ENCODE results near the gene RAPGEF4. TPM values are rescaled to one million over a fixed set of nuclear protein-coding genes. Genes with fewer than 3 reads are reported as not detected.

RAPGEF4 gene
- total and polyA plus RNA-seq, 7 donors, result 0.23 to 7.6 (median 4.2) TPM

DNA sequence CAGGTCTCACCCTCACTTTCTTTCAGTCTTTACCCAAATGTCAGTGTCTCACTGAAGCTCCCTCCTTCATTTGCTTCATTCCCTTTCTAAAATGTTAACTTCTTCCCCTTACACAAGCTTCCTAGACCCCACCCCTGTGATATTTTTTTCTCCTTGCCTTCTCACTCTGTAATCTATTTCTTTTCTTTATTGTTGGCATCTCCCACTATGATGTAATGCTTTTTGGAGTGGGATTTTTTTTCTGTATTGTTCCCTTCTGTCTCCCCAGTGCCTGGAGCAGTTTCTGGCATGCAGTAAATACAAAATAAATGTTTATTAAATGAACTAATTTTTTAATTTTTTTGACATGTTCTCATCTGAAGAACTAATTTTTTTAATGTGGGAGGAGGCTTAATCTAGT, 284.1 kb downstream of the RAPGEF4 start:
- DNase-seq, result no peak
- Histone ChIP-seq H3K9me3 (no peaks in the 10 kb centered on the region), H3K4me3 (no peak overlapping the region), H3K36me3 (no peaks in the 10 kb centered on the region), H3K4me1 (peaks cover 0 to 11% (median 3%) of the 10 kb centered on the region in 4 donors), H3K27me3 (no peaks in the 10 kb centered on the region), H3K27ac (no peak overlapping the region)
- intact Hi-C loops (cut with DNase I), result loop anchor here (10.0 kb wide), 1 partner anchor 335 kb away; the partner anchor contains the start of gene CDCA7
- TF ChIP-seq POLR2AphosphoS5 (IDR thresholded peaks at IDR 0.05) (no peak), POLR2A (IDR thresholded peaks at IDR 0.05) (no peak), EP300 (IDR thresholded peaks at IDR 0.05) (no peak)
- TF ChIP-seq, protein P1, sequence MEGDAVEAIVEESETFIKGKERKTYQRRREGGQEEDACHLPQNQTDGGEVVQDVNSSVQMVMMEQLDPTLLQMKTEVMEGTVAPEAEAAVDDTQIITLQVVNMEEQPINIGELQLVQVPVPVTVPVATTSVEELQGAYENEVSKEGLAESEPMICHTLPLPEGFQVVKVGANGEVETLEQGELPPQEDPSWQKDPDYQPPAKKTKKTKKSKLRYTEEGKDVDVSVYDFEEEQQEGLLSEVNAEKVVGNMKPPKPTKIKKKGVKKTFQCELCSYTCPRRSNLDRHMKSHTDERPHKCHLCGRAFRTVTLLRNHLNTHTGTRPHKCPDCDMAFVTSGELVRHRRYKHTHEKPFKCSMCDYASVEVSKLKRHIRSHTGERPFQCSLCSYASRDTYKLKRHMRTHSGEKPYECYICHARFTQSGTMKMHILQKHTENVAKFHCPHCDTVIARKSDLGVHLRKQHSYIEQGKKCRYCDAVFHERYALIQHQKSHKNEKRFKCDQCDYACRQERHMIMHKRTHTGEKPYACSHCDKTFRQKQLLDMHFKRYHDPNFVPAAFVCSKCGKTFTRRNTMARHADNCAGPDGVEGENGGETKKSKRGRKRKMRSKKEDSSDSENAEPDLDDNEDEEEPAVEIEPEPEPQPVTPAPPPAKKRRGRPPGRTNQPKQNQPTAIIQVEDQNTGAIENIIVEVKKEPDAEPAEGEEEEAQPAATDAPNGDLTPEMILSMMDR (IDR thresholded peaks at IDR 0.05), result no peak

DNA sequence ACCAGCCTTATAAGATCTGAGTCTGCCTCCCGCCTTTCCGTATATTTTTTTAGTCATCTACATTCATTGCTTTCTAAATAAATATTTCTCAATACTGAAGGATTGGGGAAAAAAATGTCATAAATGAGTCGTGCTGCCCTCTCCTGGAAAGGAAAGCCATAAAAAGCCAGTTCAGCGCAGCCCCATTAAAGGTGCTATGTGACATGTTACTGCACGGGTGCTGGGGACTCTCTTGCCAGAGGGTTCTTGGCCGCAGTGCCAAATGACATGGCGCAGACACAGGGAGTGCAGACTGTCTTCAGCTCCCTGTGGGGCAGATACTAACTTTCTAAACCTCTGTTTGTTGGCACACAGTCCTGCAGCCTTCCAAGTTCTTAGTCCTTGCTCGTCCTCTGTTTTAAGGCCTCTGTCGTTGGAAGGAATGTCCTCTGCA, 286.3 kb downstream of the RAPGEF4 start:
- 37 to 71% methylated on average over 9 of the region's 9 CpGs for WGBS, 2 donors
- no peak for DNase-seq
- H3K36me3 ChIP-seq, result no peaks in the 10 kb centered on the region
- no peaks in the 10 kb centered on the region for H3K9me3 ChIP-seq
- no peak for TF ChIP-seq POLR2A (IDR thresholded peaks at IDR 0.05)
- no peak for TF ChIP-seq EP300 (IDR thresholded peaks at IDR 0.05)
- no peak for TF ChIP-seq POLR2AphosphoS5 (IDR thresholded peaks at IDR 0.05)
- TF ChIP-seq, protein P1 (IDR thresholded peaks at IDR 0.05), result no peak
- H3K4me1 ChIP-seq, result peaks cover 0 to 9% (median 4%) of the 10 kb centered on the region in 4 donors
- intact Hi-C loops (cut with DNase I), result loop anchor here (10.0 kb wide), 1 partner anchor 333 kb away; the partner anchor contains the start of gene CDCA7
- no peak overlapping the region for H3K27ac ChIP-seq
- H3K27me3 ChIP-seq, result no peaks in the 10 kb centered on the region
- no peak overlapping the region for H3K4me3 ChIP-seq

DNA sequence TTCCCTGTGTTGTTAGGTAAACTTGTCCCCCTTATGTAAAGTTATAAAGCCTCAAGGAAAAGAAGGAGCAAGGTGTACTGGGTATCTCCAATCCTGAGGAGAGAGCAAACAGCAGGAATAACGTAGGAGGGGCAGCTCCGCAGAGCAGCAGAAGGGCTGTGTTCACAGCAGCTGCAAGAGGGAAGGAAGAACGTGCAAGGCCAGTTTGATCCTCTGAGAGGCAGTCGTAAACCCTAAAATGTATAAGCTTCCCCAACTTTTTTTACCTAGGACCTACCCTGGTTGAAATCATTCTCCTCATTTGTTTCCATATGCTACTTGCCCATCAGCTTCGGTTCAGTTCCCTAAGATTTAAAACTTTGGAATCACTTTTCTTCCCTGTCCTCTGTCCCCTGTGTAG, 288.1 kb downstream of the RAPGEF4 start:
- DNase-seq, result no peak
- H3K9me3 ChIP-seq, result no peaks in the 10 kb centered on the region
- no peak for TF ChIP-seq POLR2AphosphoS5 (IDR thresholded peaks at IDR 0.05)
- TF ChIP-seq POLR2A (IDR thresholded peaks at IDR 0.05), result no peak
- TF ChIP-seq, protein P1 (IDR thresholded peaks at IDR 0.05), result no peak
- TF ChIP-seq EP300 (IDR thresholded peaks at IDR 0.05), result no peak
- H3K27me3 ChIP-seq, result no peaks in the 10 kb centered on the region
- intact Hi-C loops (cut with DNase I), result loop anchor here (10.0 kb wide), 1 partner anchor 331 kb away; the partner anchor contains the start of gene CDCA7
- H3K4me3 ChIP-seq, result no peak overlapping the region
- no peaks in the 10 kb centered on the region for H3K36me3 ChIP-seq
- no peak overlapping the region for H3K27ac ChIP-seq
- peaks cover 0 to 25% (median 20%) of the 10 kb centered on the region in 4 donors for H3K4me1 ChIP-seq
- WGBS, 2 donors, result 85 to 86% methylated on average over 5 of the region's 5 CpGs

DNA sequence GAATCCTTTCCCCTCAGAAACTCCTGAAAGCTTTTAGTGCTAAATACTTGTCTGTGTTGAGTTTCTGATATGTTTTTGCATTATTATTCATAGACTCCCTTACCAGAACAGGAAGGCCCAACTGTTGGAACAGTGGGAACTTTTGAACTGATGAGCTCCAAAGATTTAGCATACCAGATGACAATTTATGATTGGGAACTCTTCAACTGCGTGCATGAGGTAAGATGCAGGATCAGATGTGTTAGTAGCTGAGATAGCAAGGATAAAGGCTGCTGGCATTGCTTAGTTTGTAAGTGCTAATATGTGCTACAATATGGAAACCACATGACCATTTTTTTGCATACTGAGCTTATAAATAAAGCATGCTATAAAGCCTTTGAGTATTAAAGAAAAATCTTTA, 290.8 kb downstream of the RAPGEF4 start:
- Histone ChIP-seq H3K4me3 (no peak overlapping the region), H3K27me3 (no peaks in the 10 kb centered on the region), H3K9me3 (no peaks in the 10 kb centered on the region), H3K4me1 (peaks cover 0 to 33% (median 25%) of the 10 kb centered on the region in 4 donors), H3K36me3 (no peaks in the 10 kb centered on the region), H3K27ac (peak overlapping the region in 1 of 4 donors; percentile 82)
- intact Hi-C loops (cut with DNase I), result loop anchor here (5.0 to 10.0 kb wide), 2 partner anchors 328 to 421 kb away; partner anchors contain the start of gene CDCA7
- no peak for TF ChIP-seq POLR2AphosphoS5 (IDR thresholded peaks at IDR 0.05)
- no peak for TF ChIP-seq POLR2A (IDR thresholded peaks at IDR 0.05)
- TF ChIP-seq, protein P1 (IDR thresholded peaks at IDR 0.05), result no peak
- TF ChIP-seq EP300 (IDR thresholded peaks at IDR 0.05), result no peak
- no peak for DNase-seq
- WGBS, 2 donors, result 91 to 95% methylated on average over 1 of the region's 1 CpG

Data from sigmoid colon (tissue), 7 donors.